Fibroblast of pulmonary artery (primary cell): ENCODE results near the gene TERF2IP.

Experiments used
- DNase-seq: peaks from one replicate; pipeline ENCODE4 v3.0.0-alpha.2; 2010; ENCODE audit warnings: low read depth
- H3K4me3 ChIP-seq: replicated peaks from 2 replicates; pipeline ENCODE4 v1.5.1; 2011; ENCODE audit warnings: low read depth, mild to moderate bottlenecking, control low read depth, low read length, moderate library complexity
- CTCF ChIP-seq: IDR thresholded peaks from 2 replicates; pipeline ENCODE4 v1.5.1; 2011; ENCODE audit warnings: mild to moderate bottlenecking, control low read depth, low read length, inconsistent platforms; ENCODE audit errors: missing control alignments

The TERF2IP gene

GRCh38 chr16:75658175-75658574, 10.6 kb downstream of the TERF2IP start:
- no peak overlapping the region for H3K4me3 ChIP-seq
- no peak for TF ChIP-seq CTCF
- DNase-seq = no peak

- TF ChIP-seq CTCF = no peak
- H3K4me3 ChIP-seq = no peak overlapping the region
- no peak for DNase-seq
Measured at GRCh38 chr16:75660321-75660720, 12.7 kb downstream of the TERF2IP start.

GRCh38 chr16:75660726-75661302, 13.2 kb downstream of the TERF2IP start:
- H3K4me3 ChIP-seq = no peak overlapping the region
- DNase-seq = peak; percentile 15
- no peak for TF ChIP-seq CTCF

GRCh38 chr16:75667503-75667902, 19.9 kb downstream of the TERF2IP start:
- no peak for TF ChIP-seq CTCF
- H3K4me3 ChIP-seq = no peak overlapping the region
- DNase-seq = no peak

- TF ChIP-seq CTCF = no peak
- DNase-seq = no peak
- no peak within 1 kb of the TSS for H3K4me3 ChIP-seq
Measured at GRCh38 chr16:75676909-75677308, 29.3 kb downstream of the TERF2IP start, which contains the start of gene CPHXL2. CPHXL2 (minus strand) TSS chr16:75677009; CDS start chr16:75676999, 10 bp downstream.

- TF ChIP-seq CTCF = no peak
- peak; percentile 57 for DNase-seq
- H3K4me3 ChIP-seq = no peak overlapping the region
Measured at GRCh38 chr16:75679366-75679765, 31.8 kb downstream of the TERF2IP start.

- no peak overlapping the region for H3K4me3 ChIP-seq
- no peak for TF ChIP-seq CTCF
- DNase-seq = no peak
Measured at GRCh38 chr16:75682308-75682707, 34.7 kb downstream of the TERF2IP start.
